ENCODE results near the gene ANKHD1. TPM values are rescaled to one million over a fixed set of nuclear protein-coding genes. Genes with fewer than 3 reads are reported as not detected.

The ANKHD1 gene
- total and polyA plus RNA-seq, 9 of the 15 experiments (the other 6 are each of a cell fraction or from before 2014, with no cell fraction given), result 38.9 to 138 (median 78.7) TPM

DNA sequence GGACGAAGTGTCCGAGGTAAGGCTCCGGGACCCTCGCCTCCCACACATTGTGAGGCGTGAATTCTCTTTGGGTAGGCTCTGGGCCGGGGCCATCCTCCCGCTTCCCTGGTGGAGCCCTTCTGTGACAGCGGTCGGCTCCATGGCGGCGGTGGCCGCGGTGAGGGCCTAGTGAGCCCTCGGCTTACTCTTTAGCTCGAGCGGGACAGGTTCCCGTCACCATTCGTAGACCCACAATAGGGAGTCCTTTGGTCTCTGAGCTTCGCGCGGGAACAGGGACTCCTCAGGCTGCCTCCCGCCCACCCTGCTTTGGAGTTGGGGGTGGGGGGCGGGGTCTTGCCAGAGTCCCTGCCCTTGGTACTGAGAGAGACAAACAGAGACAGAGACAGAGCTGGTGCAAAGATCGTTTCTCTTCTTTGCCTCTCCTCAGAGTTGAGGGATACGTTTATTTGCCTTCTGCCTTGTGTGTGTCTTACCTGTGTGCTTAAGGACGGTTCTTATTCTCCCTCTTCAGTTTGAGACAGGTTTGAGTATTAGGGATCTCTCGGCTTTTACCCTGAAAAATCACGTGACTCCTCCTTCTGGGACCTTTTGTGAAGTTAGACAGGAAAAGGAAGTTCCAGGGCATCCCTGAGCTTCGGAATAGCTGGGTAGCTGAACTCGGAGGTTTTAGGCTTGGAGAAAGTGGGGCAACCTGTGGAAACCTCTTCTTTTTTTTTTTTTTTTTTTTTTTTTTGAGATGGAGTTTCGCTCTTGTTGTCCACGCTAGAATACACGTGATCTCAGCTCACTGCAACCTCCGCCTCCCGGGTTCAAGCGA, 833 bp downstream of the ANKHD1 start (continued):
- TF ChIP-seq, protein P1, sequence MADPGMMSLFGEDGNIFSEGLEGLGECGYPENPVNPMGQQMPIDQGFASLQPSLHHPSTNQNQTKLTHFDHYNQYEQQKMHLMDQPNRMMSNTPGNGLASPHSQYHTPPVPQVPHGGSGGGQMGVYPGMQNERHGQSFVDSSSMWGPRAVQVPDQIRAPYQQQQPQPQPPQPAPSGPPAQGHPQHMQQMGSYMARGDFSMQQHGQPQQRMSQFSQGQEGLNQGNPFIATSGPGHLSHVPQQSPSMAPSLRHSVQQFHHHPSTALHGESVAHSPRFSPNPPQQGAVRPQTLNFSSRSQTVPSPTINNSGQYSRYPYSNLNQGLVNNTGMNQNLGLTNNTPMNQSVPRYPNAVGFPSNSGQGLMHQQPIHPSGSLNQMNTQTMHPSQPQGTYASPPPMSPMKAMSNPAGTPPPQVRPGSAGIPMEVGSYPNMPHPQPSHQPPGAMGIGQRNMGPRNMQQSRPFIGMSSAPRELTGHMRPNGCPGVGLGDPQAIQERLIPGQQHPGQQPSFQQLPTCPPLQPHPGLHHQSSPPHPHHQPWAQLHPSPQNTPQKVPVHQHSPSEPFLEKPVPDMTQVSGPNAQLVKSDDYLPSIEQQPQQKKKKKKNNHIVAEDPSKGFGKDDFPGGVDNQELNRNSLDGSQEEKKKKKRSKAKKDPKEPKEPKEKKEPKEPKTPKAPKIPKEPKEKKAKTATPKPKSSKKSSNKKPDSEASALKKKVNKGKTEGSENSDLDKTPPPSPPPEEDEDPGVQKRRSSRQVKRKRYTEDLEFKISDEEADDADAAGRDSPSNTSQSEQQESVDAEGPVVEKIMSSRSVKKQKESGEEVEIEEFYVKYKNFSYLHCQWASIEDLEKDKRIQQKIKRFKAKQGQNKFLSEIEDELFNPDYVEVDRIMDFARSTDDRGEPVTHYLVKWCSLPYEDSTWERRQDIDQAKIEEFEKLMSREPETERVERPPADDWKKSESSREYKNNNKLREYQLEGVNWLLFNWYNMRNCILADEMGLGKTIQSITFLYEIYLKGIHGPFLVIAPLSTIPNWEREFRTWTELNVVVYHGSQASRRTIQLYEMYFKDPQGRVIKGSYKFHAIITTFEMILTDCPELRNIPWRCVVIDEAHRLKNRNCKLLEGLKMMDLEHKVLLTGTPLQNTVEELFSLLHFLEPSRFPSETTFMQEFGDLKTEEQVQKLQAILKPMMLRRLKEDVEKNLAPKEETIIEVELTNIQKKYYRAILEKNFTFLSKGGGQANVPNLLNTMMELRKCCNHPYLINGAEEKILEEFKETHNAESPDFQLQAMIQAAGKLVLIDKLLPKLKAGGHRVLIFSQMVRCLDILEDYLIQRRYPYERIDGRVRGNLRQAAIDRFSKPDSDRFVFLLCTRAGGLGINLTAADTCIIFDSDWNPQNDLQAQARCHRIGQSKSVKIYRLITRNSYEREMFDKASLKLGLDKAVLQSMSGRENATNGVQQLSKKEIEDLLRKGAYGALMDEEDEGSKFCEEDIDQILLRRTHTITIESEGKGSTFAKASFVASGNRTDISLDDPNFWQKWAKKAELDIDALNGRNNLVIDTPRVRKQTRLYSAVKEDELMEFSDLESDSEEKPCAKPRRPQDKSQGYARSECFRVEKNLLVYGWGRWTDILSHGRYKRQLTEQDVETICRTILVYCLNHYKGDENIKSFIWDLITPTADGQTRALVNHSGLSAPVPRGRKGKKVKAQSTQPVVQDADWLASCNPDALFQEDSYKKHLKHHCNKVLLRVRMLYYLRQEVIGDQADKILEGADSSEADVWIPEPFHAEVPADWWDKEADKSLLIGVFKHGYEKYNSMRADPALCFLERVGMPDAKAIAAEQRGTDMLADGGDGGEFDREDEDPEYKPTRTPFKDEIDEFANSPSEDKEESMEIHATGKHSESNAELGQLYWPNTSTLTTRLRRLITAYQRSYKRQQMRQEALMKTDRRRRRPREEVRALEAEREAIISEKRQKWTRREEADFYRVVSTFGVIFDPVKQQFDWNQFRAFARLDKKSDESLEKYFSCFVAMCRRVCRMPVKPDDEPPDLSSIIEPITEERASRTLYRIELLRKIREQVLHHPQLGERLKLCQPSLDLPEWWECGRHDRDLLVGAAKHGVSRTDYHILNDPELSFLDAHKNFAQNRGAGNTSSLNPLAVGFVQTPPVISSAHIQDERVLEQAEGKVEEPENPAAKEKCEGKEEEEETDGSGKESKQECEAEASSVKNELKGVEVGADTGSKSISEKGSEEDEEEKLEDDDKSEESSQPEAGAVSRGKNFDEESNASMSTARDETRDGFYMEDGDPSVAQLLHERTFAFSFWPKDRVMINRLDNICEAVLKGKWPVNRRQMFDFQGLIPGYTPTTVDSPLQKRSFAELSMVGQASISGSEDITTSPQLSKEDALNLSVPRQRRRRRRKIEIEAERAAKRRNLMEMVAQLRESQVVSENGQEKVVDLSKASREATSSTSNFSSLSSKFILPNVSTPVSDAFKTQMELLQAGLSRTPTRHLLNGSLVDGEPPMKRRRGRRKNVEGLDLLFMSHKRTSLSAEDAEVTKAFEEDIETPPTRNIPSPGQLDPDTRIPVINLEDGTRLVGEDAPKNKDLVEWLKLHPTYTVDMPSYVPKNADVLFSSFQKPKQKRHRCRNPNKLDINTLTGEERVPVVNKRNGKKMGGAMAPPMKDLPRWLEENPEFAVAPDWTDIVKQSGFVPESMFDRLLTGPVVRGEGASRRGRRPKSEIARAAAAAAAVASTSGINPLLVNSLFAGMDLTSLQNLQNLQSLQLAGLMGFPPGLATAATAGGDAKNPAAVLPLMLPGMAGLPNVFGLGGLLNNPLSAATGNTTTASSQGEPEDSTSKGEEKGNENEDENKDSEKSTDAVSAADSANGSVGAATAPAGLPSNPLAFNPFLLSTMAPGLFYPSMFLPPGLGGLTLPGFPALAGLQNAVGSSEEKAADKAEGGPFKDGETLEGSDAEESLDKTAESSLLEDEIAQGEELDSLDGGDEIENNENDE (IDR thresholded peaks at IDR 0.05; ENCODE audit: low read depth, low read length), result no peak
- TF ChIP-seq NBN (IDR thresholded peaks at IDR 0.05; ENCODE audit: low read depth) (no peak), POLR2AphosphoS2 (IDR thresholded peaks at IDR 0.05; ENCODE audit: low read length) (no peak), CAMTA2 (CRISPR knock-in tag; conservative IDR thresholded peaks at IDR 0.05) (no peak), NR2F6 (CRISPR knock-in tag; IDR thresholded peaks at IDR 0.05) (0 out of 2 replicates have a peak, but pooled peaks have one; percentile 18), ZNF24 (IDR thresholded peaks at IDR 0.05) (no peak), JUNB (CRISPR knock-in tag; conservative IDR thresholded peaks at IDR 0.05) (no peak), TARDBP (IDR thresholded peaks at IDR 0.05) (no peak), BCOR (IDR thresholded peaks at IDR 0.05) (no peak), NEUROD1 (IDR thresholded peaks at IDR 0.05; ENCODE audit: borderline replicate concordance, low read depth, low read length, partially characterized antibody) (no peak)
- TF ChIP-seq, protein P2, sequence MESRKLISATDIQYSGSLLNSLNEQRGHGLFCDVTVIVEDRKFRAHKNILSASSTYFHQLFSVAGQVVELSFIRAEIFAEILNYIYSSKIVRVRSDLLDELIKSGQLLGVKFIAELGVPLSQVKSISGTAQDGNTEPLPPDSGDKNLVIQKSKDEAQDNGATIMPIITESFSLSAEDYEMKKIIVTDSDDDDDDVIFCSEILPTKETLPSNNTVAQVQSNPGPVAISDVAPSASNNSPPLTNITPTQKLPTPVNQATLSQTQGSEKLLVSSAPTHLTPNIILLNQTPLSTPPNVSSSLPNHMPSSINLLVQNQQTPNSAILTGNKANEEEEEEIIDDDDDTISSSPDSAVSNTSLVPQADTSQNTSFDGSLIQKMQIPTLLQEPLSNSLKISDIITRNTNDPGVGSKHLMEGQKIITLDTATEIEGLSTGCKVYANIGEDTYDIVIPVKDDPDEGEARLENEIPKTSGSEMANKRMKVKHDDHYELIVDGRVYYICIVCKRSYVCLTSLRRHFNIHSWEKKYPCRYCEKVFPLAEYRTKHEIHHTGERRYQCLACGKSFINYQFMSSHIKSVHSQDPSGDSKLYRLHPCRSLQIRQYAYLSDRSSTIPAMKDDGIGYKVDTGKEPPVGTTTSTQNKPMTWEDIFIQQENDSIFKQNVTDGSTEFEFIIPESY (CRISPR knock-in tag; IDR thresholded peaks at IDR 0.05), result no peak
- TF ChIP-seq, protein P3, sequence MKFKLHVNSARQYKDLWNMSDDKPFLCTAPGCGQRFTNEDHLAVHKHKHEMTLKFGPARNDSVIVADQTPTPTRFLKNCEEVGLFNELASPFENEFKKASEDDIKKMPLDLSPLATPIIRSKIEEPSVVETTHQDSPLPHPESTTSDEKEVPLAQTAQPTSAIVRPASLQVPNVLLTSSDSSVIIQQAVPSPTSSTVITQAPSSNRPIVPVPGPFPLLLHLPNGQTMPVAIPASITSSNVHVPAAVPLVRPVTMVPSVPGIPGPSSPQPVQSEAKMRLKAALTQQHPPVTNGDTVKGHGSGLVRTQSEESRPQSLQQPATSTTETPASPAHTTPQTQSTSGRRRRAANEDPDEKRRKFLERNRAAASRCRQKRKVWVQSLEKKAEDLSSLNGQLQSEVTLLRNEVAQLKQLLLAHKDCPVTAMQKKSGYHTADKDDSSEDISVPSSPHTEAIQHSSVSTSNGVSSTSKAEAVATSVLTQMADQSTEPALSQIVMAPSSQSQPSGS (CRISPR knock-in tag; IDR thresholded peaks at IDR 0.05), result 0 out of 2 replicates have a peak, but pooled peaks have one; percentile 30
